HG02798 (cell line): ENCODE measurements around the gene CIAO2B.

Experiments
- ATAC-seq: cut with Tn5 transposase; IDR thresholded peaks from one replicate; pipeline ENCODE4 v1.9.1; 2021; ENCODE audit warnings: mild to moderate bottlenecking; ENCODE audit not compliant: unreplicated experiment, poor library complexity

The CIAO2B gene

GRCh38 chr16:66894055-66894454 is 40.1 kb downstream of the CIAO2B start:
- no peak for ATAC-seq

DNA sequence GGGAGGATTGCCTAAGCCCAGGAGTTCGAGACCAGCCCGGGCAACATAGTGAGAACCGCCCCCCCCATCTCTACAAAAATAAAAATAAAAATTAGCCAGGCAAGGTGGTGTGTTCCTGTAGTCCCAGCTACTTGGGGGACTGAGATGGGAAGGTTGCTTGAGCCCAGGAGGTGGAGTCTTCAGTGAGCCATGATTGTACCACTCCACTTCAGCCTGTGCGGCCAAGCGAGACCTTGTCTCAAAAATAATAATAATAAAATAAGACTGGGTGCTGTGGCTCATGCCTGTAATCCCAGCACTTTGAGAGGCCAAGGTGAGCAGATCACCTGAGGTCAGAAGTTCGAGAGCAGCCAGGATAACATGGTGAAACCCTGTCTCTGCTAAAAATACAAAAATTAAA is 42.4 kb downstream of the CIAO2B start:
- ATAC-seq = no peak

DNA sequence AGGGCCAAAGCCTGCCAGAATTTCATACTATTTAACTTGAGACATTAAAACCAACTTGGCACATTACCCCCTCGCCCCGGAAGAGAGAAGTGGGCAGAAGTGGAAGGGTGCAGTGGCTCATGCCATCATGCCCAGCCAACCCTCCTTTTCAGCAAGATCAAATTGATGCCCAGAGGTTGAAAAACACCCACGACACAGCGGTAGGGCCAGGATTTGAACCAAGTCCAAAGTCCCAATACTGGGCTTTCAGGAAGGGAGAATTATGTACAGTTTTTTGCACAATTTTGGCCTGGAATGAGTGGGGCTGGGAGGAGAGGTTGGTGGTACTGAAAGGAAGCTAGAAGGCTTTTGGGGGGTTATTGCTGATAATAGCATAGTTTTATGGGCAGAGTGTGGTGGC is 42.8 kb downstream of the CIAO2B start:
- ATAC-seq = no peak

GRCh38 chr16:66890799-66891198 is 43.4 kb downstream of the CIAO2B start:
- no peak for ATAC-seq

- ATAC-seq = no peak
Observed at GRCh38 chr16:66889622-66890021, 44.6 kb downstream of the CIAO2B start.

DNA sequence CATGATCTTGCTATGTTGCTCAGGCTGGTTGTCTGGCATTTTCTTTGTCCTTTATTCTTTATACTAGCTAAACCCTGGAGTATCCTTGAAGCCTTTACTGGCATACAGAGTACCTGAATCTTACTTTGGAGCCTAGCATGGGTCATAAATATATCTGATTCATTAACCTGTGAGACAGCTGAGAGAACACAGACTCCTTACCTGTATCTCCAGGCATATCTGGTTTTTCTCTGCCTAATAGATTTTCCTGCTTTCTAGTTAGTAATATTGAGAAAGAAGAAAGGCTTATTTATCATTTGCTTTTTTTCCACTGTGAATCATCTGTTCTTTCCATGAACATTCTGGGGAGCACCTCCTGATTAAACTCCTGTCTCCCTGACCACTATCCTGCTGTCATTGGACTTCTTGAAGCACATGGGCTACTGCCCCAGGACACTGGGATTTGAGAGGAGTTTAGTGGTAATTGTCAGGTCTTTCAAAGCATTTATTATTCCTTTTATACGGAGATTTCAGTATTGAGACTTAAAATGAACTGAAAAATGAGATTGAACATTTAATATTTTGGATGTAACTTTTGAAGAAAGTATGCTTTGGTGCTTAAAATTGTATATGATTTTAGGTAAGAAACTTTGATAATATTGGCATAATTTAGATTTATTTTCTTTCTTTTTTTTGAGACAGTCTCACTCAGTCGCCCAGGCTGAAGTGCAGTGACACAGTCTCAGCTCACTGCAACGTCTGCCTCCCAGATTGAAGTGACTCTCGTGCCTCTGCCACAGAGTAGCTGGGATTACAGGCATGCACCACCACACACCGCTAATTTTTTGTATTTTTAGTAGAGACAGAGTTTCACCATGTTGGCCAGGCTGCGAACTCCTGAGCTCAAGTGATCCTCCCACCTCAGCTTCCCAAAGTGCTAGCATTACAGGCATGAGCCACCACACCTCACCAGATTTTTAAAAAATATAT is 45.3 kb downstream of the CIAO2B start:
- no peak for ATAC-seq

- ATAC-seq = no peak
Observed at GRCh38 chr16:66886914-66887313, 47.3 kb downstream of the CIAO2B start.

- no peak for ATAC-seq
Observed at GRCh38 chr16:66886321-66886720, 47.9 kb downstream of the CIAO2B start.

DNA sequence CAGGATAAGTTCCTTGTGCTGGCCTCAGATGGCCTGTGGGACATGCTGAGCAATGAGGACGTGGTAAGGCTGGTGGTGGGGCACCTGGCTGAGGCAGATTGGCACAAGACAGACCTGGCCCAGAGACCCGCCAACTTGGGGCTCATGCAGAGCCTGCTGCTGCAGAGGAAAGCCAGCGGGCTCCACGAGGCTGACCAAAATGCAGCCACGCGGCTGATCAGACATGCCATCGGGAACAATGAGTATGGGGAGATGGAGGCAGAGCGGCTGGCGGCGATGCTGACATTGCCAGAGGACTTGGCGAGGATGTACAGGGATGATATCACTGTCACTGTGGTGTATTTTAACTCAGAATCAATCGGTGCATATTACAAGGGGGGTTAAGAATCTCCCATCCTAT is 48.7 kb downstream of the CIAO2B start:
- ATAC-seq = no peak

DNA sequence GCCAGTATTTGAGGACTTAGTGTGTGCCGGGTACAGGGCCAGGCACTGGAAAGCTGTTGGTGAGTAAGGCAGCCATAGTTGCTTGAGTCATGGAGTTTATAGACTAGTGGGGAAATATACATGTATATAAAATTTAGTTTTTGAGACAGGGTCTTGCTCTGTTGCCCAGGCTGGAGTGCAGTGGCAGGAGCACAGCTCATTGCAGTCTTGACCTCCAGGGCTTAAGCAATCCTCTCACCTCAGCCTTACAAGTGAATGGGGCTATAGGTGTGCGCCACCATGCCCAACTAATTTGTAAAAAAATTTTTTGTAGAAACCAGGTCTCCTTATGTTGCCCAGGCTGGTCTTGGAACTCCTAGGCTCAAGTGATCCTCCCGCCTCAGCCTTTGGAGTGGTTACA is 51.5 kb downstream of the CIAO2B start:
- ATAC-seq = no peak
